Fibroblast of lung (primary cell): ENCODE results near the gene MICB.

ENCODE experiments used
- CTCF ChIP-seq, 2 donors: IDR thresholded peaks in 1 of 2; conservative IDR thresholded peaks in 1 of 2; 1 replicate in 1 of 2; 2 replicates in 1 of 2; pipeline ENCODE4 v1.5.1; 2011 to 2012; ENCODE audit warnings: low read length in 2 of 2, control low read depth in 1 of 2, inconsistent platforms in 1 of 2, low read depth in 1 of 2, mild to moderate bottlenecking in 1 of 2
- EZH2 ChIP-seq: IDR thresholded peaks from 2 replicates; pipeline ENCODE4 v1.5.1; 2012; ENCODE audit warnings: low read length, control low read depth, mild to moderate bottlenecking; ENCODE audit errors: missing control alignments

GRCh38 chr6:31541658-31542521 lies 43.9 kb downstream of the MICB start, which contains the start of gene DDX39B:
- no peak for TF ChIP-seq CTCF (conservative IDR thresholded peaks at IDR 0.05 in 1 of 2, IDR thresholded peaks at IDR 0.05 in 1 of 2; ENCODE audit: low read depth in 1 of 2, low read length in 2 of 2)
- TF ChIP-seq EZH2, result no peak
